PC-3 (cell line): ENCODE measurements around the gene SPTBN2.

Experiments
- EZH2phosphoT487 ChIP-seq: fragments of 300-600 bp; sonication (generic); IDR thresholded peaks from 2 replicates; pipeline ENCODE4 v1.6.1; 2018; ENCODE audit warnings: mild to moderate bottlenecking, antibody characterized with exemption, low read length, borderline replicate concordance
- TF ChIP-seq, protein P1 (sequence below): fragments of 300-600 bp; sonication (generic); conservative IDR thresholded peaks from 2 replicates; pipeline ENCODE4 v1.5.1; 2017; ENCODE audit warnings: antibody characterized with exemption, low read depth, mild to moderate bottlenecking, low read length

DNA sequence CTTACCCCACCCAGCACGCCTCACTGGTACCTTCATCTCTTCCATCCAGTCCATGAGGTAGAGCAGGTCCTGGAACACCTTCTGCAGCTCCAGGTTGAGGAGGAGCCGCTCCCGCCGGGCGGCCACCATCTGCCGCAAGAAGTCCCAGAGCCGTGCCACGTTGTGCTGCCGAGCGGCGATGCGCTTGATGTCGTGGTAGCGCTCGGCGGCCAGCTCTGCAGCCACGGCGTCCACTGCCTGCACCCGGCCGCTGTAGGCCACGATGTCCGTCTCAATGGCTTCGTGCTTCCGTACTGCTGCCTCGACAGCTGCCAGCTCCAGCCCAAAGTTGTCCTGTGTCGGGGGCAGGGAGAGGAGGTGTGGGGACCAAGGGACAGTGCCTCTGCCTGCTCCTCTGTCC, 21.5 kb downstream of the SPTBN2 start:
- TF ChIP-seq, protein P1, sequence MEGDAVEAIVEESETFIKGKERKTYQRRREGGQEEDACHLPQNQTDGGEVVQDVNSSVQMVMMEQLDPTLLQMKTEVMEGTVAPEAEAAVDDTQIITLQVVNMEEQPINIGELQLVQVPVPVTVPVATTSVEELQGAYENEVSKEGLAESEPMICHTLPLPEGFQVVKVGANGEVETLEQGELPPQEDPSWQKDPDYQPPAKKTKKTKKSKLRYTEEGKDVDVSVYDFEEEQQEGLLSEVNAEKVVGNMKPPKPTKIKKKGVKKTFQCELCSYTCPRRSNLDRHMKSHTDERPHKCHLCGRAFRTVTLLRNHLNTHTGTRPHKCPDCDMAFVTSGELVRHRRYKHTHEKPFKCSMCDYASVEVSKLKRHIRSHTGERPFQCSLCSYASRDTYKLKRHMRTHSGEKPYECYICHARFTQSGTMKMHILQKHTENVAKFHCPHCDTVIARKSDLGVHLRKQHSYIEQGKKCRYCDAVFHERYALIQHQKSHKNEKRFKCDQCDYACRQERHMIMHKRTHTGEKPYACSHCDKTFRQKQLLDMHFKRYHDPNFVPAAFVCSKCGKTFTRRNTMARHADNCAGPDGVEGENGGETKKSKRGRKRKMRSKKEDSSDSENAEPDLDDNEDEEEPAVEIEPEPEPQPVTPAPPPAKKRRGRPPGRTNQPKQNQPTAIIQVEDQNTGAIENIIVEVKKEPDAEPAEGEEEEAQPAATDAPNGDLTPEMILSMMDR = no peak
- no peak for TF ChIP-seq EZH2phosphoT487
